HG02571 (cell line): ENCODE measurements around the gene LPXN.
"Not testable (repeated sequence)": the region's sequence is repeated elsewhere in the genome, so short reads cannot be mapped to it uniquely, and the experiment has no call there.

Source experiments
- ATAC-seq: cut with Tn5 transposase; IDR thresholded peaks from one replicate; pipeline ENCODE4 v1.9.1; 2021; ENCODE audit warnings: mild to moderate bottlenecking, moderate library complexity; ENCODE audit not compliant: unreplicated experiment

The LPXN gene

GRCh38 chr11:58579192-58580129 lies 3.8 kb upstream of the LPXN start:
- peak; percentile 43 for ATAC-seq

GRCh38 chr11:58578635-58579191 lies 3.1 kb upstream of the LPXN start, which contains the start of gene ZFP91:
ZFP91 (plus strand) TSS chr11:58579063; CDS start chr11:58579282, 219 bp downstream.
- peak; percentile 33 for ATAC-seq

GRCh38 chr11:58578136-58578634 lies 2.5 kb upstream of the LPXN start:
- ATAC-seq, result peak; percentile 35

DNA sequence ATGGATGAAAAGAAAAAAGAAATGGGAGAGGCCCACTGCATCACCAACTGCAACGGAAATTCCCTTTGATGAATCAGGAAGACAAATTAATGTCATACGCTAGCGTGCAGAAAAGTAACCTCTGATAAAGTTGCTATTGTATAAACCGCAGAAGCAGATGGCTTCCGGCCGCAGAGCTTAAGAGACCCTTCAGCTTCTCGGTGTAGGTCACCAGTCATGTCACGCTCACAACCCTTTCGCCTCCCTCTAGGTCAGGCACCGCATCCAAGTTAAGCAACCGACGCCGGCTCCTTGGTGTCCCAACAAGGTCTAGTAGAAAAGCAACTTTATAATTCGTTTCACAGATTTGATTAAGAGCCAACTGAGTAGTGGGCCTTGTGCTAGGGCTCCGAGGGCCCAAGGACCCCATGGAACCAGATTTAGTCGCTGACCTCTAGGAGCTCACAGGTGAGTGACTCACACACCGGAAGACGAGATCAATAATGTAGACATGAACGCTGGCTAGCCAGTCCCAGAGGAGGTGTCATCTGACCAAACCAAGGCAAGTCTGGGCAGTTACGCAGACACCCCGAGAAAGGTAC lies 2.0 kb upstream of the LPXN start:
- peak; percentile 45 for ATAC-seq

DNA sequence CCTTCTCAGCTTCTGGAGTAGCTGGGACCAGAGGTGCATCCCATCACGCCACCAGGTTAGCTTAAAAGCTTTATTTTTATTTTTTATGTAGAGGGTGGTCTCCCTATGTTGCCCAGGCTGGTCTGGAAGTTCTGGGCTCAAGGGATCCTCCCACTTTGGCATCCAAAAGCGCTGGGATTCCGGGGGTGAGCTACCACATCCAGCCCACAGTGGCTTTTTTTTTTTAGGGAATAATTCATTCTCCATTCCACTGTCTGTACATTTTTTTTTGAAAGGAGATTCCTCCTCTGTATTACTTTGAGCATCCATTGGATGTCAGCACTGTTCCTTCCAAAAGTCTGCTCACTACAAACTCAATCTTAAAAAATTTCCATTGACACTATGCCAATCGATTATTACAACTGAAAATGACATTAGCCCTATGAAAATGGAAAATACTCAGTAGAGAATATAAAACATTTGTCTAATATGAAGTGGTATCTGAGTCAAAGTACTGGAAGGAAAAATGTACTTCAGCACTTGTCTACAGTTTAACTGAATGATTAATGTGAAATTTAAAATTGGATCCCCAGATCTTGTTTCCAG lies 1.3 kb upstream of the LPXN start:
- no peak for ATAC-seq

DNA sequence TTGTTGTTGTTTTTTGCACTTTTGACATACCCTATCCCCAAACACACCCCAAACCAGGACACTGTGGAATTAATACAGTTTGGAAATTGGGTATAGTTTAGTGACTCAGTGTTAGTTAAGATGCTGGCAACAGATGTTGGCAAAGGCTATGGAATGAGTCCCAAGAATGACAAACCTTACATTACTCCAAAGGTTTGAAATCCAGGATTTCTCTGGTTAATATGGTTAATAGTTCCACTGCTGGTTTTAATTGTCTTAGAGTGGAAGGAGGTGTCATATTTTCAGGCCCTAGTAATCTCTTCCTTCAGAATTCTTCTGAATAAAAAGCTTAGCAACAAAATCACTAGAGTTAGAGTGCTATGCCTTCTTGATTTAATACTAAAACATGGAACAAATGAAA lies 775 bp downstream of the LPXN start:
- ATAC-seq, result no peak

GRCh38 chr11:58573451-58574104 lies 2.1 kb downstream of the LPXN start:
- ATAC-seq, result no peak

DNA sequence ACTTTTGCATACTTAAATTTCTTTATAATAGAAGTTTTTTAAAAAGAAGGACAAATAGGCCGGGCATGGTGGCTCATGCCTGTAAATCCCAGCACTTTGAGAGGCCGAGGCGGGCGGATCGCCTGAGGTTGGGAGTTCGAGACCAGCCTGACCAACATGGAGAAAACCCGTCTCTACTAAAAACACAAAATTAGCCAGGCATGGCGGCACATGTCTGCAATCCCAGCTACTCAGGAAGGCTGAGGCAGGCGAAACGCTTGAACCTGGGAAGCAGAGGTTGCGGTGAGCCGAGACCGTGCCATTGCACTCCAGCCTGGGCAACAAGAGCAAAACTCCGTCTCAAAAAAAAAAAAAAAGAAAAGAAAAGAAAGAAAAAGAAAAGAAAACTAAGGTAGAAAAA lies 2.8 kb downstream of the LPXN start:
- not testable (repeated sequence) for ATAC-seq

- peak; percentile 93 for ATAC-seq
Observed at GRCh38 chr11:58567889-58568512, 7.7 kb downstream of the LPXN start.

GRCh38 chr11:58564231-58564630 lies 11.4 kb downstream of the LPXN start:
- ATAC-seq, result no peak

DNA sequence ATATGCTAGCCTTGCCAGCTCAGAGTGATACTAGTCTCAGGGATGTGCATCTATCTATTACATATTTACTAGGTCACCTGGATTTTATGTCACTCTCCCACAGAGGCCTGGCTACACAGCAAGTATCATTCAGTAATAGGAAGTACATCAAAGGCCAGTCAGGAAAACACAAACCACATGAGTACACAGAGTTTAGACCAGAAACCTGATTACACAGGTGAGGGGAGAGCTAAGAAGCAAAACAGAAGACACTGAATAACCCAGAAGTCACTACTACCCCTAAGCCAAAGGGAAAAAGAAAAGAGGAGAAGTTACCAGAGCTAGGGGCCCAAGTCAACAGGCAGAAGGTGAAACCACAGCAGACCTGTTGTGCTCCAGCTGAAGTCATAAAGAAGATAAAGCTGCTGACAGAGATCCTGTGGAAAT lies 13.3 kb downstream of the LPXN start:
- peak; percentile 51 for ATAC-seq

DNA sequence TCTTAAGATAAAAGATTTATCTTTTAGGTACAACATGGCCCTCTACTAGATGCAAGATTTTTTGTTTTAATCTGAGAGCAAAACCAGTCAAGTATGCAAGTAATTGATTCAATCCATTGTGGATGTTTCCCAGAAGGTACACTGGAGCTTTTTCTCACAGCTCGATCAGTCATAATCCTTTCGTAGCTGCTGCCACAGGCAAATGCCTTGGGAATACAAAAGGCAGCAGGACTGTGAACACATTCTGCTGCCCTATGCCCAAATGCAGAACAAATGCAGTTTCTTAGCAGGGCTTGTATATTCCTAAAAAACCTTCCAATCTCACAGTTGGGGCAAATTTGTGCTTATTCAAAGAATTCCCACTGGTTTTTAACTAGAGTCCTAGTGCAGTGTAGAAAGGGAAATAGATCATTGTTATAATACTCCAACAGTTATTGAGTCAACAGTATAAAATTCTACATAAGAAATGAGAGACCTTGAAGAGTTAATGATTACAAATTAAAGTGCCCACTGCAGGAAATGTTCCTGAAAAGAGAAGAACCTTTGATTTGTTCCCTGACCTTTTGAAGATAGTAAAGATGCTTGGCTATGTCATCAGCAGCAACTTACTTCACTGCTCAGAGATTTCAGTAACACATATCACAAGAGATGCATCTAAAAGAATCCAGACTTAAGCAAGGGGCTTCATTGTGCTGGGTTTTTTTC lies 14.1 kb downstream of the LPXN start:
- ATAC-seq, result no peak

GRCh38 chr11:58560842-58561241 lies 14.8 kb downstream of the LPXN start:
- ATAC-seq, result no peak

DNA sequence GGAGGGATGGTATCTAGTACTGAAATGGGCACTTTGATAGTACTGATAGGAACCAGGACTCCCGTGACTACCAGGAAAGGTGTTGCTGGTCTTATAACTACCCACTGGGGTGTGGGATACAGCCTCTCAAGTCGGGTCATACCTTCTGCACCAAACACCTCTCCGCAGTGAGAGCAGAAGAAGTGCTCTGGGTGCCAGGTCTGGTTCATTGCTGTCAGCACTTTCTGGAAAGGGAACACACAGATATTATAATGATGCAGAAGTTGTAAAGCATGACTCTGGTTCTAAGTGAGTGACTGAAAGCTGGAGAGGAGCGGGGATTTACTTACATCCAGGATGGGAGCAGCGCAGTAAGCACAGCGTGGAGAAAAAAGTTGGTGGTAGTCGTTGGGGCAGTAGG lies 26.0 kb downstream of the LPXN start:
- ATAC-seq, result no peak

- ATAC-seq, result no peak
Observed at GRCh38 chr11:58546841-58547240, 28.8 kb downstream of the LPXN start.

DNA sequence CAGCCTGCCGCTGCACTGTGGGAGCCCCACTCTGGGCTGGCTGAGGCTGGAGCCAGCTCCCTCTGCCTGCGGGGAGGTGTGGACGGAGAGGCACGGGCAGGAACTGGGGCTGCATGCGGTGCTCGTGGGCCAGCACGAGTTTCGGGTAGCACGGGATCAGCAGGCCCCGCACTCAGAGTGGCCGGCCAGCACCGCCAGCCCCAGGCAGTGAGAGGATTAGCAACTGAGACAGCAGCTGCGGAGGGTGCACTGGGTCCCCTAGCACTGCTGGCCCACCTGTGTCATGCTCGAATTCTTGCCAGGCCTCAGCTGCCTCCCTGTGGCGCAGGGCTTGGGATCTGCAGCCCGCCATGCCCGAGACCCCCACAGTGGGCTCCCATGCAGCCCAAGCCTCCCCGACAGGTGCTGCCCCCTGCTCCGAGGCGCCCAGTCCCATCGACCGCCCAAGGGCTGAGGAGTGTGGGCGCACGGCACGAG lies 43.8 kb downstream of the LPXN start:
- no peak for ATAC-seq

GRCh38 chr11:58530236-58530635 lies 45.4 kb downstream of the LPXN start:
- no peak for ATAC-seq

GRCh38 chr11:58527429-58527828 lies 48.2 kb downstream of the LPXN start:
- ATAC-seq, result no peak

DNA sequence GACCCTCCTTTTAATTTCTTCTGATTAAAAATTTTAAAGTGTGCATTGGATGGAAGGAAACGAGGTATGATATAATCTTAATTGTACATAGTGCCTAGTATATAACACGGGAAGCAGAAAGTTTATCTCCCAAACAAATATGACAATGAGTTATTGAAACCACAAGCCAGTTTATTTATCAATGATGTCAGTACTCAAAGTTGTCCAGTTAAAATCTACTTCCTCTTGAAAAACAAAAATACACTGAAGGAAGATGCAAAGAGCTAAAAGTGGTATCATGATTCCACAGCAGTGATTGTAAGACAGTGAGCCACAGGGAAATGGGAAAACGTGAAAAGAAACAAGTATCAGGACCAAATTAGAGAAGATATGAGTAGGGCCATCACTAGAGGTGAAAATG lies 48.9 kb downstream of the LPXN start:
- no peak for ATAC-seq
